Suprapubic skin (tissue), 4 donors: Measurements from ENCODE around the gene RYR1.

Source experiments
- EP300 ChIP-seq: sonication (generic); formaldehyde crosslinking; IDR thresholded peaks from one replicate; pipeline ENCODE4 v1.6.1; 2017; ENCODE audit warnings: antibody characterized with exemption
- POLR2A ChIP-seq, 2 donors: fragments of 450-650 bp; IDR thresholded peaks; one replicate each; pipeline ENCODE4 v1.6.1; 2017; ENCODE audit warnings: antibody characterized with exemption in 2 of 2, mild to moderate bottlenecking in 2 of 2, moderate library complexity in 2 of 2
- POLR2AphosphoS5 ChIP-seq, 3 donors: sonication (generic); formaldehyde crosslinking; IDR thresholded peaks; one replicate each; pipeline ENCODE4 v1.6.1; 2017; ENCODE audit warnings: antibody characterized with exemption in 3 of 3
- TF ChIP-seq, protein P1 (sequence below), 2 donors: fragments of 200-600 bp in 1 of 2; fragments of 450-650 bp in 1 of 2; sonication (generic) in 1 of 2; IDR thresholded peaks; one replicate each; pipeline ENCODE4 v1.5.1; 2016 to 2019; ENCODE audit warnings: antibody characterized with exemption in 2 of 2, mild to moderate bottlenecking in 1 of 2, moderate library complexity in 1 of 2

DNA sequence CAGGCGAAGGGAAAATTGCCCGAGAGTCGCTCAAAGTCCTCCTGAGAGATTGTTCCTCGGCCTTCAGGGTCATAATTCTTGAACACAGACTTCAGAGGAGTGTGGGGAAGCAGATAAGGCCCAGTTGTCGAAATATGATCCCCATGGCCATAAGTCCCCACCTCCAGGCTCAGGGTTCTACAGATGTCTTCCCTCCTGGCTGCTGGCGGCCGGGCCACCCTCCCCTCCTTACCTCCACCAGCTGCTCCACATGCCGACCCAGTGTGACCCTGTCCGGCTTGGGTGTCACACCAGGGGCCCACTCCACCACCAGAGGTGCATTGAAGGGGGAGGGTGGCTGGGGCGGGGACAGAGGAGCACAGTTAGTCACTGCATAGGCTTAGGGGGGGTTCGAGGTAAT, 20.5 kb upstream of the RYR1 start:
- TF ChIP-seq, protein P1, sequence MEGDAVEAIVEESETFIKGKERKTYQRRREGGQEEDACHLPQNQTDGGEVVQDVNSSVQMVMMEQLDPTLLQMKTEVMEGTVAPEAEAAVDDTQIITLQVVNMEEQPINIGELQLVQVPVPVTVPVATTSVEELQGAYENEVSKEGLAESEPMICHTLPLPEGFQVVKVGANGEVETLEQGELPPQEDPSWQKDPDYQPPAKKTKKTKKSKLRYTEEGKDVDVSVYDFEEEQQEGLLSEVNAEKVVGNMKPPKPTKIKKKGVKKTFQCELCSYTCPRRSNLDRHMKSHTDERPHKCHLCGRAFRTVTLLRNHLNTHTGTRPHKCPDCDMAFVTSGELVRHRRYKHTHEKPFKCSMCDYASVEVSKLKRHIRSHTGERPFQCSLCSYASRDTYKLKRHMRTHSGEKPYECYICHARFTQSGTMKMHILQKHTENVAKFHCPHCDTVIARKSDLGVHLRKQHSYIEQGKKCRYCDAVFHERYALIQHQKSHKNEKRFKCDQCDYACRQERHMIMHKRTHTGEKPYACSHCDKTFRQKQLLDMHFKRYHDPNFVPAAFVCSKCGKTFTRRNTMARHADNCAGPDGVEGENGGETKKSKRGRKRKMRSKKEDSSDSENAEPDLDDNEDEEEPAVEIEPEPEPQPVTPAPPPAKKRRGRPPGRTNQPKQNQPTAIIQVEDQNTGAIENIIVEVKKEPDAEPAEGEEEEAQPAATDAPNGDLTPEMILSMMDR (IDR thresholded peaks at IDR 0.05), result no peak
- TF ChIP-seq EP300 (no peak), POLR2A (IDR thresholded peaks at IDR 0.05) (no peak), POLR2AphosphoS5 (IDR thresholded peaks at IDR 0.05) (no peak)
